ENCODE data around the gene VCL.

- no peak for TF ChIP-seq EP300 (IDR thresholded peaks at IDR 0.05)
- no peak for TF ChIP-seq CTCF (IDR thresholded peaks at IDR 0.05)
- TF ChIP-seq POLR2A (IDR thresholded peaks at IDR 0.05), result no peak
Measured at GRCh38 chr10:74008212-74008731, 10.4 kb downstream of the VCL start.

Measured in suprapubic skin (tissue), 3 donors.